LoVo (cell line): ENCODE results near the gene ASB2.

Experiments used
- DNase-seq: peaks from one replicate; pipeline ENCODE4 v3.0.0-alpha.2; 2016; ENCODE audit warnings: low spot score

ASB2 gene

DNA sequence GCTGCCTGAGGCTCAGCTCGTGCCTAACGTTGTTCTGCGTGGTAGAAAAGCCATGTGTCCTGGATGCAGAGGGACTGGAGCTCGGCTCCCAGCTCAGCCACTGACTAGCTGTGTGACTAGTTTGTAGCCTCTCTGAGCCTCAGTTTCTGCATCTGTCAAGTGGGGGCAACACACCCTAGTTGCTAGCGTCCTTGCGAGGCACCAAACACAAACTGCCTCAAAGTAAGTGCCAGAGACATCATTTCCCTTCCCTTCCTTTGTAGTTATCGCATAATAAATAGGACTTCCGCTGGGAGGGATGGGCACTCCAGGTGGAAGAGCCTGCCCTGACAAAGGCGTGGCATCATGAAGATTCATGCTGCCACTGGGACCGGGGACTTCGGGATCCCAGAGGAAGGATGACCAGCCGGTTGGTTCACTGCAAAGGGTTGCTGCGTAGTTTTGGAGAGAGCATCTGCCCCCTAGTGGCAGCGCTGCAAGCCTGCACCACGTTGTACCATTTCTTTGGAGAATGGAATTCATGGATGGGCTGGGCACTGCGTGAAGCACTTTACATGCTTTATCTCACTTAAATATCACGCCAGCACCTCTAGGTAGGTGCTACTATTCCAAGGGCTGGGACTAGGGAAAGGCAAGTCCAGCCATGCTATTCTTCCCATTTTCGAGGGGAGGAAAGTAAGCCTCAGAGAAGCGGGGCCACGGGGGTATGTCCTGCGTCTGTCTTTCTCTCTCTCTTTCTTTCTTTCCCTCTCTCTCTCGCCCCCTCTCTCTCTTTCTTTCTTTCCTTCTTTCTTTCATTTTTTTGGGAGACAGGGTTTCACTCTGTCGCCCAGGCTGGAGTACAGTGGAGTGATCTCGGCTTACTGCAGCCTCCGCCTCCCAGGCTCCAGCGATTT is 25.4 kb upstream of the ASB2 start:
- peak; percentile 73 for DNase-seq

DNA sequence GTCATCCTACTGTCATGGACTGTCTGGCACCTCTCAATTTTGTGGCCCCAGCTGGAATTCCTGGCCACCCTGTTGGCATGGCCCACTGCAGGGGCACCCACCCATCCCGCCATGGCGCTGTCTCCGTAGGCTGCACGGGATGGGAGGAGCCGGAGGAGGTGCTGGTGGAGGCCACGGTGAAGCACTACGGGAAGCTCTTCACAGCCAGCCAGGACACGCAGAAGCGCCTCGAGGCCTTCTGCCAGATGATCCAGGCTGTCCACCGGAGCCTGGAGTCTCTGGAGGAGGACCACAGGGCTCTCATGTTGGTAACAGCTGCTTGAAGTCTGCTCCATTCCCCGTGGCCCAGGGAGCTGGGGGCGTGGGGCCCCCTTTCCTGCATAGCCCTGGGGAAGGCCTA is 24.6 kb upstream of the ASB2 start:
- no peak for DNase-seq

DNA sequence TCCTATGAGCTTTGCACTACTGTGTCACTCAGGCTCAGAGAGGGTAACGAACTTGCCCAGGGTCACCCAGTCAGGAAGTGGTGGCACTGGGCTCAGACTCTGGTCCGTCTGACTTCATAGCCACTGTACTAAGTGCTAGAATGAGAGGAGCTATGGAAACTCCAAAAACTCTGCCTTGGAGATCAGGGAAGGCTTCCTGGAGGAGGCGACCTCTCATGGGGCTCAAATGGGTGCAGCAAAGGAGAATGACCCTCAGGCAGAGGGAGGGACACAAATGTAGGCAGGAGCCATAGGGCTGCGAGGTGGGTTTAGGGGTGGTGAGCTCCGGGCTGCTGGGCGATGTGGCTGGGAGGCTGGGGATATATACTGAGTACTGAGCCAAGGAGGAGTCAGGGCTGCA is 23.9 kb upstream of the ASB2 start:
- DNase-seq = no peak

DNA sequence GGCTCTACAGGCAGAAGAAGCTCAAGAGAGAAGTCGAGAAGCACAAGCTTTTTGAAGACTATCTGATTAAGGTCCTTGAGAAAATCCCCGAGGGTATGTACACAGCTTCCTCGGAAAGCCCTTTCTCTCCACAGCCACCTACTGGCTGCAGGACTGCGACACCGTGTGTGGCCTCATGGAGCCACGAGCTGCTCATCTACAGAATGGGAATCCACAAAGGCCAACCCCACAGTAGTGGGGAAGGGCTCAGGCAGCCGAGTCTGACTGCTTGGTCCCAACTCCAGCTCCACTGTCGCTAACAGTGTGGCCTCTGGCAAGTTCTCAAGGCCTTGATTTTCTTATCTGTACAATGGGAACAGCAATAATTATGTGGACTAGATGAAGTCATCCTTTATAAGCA is 23.2 kb upstream of the ASB2 start:
- DNase-seq = no peak

DNA sequence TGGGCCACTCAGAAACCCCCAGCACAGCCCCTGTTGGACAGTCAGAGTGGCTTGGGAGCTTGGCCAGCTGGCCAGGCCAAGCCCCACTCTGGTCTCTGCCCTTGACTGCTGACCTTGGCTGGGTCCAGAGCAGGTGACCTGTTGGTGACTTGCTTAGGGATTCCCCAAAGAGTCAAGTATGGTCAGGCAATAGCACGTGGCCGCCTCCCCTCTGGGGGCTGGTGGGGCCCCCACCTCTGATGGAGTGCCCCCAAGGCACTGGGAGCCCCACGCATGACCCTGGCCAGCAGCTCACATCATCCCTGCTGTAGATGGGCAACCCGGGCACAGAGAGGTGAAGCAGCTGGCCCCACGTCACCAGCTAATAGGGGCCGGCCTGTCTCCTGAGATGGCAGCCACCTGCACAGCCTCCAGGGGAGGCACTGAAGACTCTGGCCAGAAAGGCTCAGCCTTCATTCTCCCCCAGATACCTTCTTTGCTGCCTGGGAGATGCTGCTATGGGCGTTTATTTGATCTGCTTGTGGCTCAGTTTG is 22.6 kb upstream of the ASB2 start:
- no peak for DNase-seq

DNA sequence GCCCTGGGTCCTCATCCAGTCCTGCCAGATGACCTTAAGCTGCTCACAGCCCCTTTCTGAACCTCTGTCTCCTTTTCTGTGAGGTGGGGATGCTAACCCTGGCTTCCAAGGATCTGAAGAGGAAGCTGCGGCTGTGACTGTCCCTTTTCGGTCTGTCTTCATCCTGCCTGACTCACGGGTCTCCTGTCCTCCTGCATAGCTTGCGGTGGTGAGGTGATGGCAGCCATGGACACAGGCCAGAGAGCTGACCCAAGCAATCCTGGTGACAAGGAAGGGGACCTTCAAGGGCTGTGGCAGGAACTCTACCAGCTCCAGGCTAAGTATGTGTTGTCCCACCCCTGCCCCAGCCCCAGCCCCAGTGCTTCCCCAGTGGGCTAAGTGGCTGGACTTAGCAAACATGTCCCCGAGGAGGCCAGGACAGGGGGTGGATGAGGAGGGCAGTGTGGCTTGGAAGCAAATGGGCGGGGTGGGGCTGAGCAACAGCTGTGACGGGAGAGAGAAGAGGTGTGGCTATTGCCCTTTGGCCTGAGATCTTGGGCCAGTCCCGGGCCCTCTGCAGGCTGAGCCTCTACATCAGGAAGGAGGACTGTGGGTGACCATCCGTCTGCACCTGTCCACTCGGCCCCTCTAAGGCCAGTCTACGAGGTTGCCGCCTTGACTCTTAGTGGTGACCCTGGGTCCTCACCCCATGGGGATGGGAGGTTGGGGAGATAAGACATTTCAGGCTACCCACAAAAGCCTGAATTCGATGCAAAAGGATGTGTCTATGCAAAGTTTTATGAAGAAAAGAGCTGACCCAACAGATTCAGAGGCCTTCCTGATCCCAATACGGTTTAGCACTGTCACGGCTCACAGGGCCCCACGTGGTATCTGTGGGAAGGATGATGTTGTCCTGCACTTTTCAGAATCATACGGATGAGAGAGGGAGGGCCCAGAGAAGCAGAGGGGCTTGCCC is 21.8 kb upstream of the ASB2 start:
- DNase-seq = no peak

DNA sequence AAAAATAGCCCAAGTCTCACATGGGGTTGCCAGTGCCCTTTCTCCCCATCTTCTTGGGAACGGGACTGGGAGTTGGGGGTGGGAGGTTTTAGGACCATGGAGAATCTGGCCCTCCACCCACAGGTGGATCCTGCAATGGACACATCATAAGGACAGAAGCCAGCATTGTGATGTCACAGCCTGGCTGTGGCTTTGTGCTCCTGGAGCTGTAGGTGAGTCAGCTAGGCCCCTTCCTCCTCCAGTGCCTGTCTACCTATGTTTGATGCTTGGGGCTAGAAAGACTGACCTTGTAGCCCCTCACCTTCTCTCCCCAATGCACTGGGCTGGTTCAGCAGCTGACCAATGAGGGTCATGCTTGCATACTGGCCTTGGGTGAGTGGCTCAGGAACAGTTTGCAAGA is 20.7 kb upstream of the ASB2 start, which contains the start of gene CCDC197:
Gene CCDC197, plus strand, starts transcription at position 220 of the 400 bp plus-strand sequence. CDS start 831 bp downstream, outside the sequence.
- DNase-seq = no peak

DNA sequence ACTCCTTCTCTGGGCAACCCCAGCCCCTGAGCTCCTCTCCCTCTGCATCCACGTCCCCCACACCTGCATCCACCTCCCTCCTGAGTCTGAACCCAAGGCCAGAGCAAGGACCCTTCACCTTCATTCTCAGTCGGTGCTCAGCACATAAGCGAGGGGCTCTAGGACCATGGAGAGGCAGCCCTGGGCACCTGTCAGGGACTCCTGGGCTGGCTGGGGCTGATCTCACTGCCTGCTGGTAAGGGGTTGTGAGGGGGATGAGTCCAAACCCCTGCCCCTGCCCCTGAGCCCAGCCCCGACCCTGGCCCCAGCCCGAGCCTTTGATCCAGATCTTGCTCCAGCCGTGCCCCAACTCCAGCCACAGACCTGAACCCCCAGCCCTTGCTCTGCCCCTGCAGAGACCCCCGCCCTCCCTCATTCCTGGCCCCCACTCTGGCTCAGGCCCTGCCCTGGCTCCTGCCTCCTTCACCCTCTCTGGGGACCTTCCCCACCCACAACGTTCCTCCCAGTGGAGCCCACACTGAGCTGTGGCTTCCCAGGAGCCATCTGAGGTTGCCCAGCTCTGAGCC is 19.8 kb upstream of the ASB2 start:
- DNase-seq = no peak

DNA sequence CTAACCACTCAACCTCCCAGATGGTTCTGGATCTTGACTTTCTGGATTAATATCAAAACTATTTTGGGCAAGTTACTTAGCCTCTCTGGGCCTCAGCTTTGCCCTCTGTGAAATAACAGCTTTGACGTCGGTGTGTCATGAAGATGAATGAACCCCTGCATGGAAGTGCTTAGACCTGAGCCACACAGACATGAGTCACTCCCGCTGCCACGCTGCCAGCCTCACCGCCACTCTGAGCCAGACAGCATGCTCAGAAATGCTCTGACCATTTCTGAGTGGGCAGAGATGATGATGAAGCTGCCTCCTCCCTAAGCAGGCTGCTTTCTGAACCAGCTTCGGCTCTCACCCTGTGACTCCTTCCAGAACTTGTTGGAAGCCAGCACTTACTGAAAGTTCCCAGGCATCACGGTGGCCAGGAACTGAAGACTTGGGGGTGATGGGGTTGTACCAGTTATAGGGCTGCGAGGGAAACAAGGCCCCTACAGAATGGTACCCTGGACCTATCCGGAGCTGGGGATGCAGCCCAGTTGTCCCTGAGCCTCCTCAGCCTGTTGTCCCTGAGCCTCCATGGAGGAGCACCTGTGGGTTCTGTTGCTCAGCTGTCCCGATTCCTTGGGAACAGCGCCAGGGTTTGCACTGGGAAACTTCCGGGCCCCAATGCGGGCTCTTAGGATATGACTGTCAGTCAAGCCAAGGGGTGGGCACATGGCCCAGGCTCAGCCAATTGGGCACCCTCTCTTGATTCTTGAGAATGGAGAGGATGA is 18.7 kb upstream of the ASB2 start:
- no peak for DNase-seq

DNA sequence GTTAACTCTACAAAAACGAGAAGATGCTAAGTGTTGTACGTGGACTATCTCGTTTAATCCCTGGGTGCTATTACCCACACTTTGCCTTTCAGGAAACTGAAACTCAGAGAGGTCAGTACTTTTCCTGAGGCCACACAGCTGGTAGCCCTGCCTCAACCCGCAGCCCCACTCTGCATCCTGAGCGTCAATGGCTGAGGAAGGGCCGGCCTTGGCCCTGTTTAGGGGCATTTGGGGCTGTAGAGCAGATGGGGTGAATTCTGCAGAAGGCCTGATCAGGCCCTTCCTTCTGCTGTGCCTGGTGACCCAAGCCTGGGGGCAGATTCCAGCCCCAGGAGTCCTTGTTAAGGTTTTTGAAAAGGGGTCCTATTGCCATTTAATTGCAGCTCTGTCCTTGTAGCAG is 17.0 kb upstream of the ASB2 start:
- no peak for DNase-seq

DNA sequence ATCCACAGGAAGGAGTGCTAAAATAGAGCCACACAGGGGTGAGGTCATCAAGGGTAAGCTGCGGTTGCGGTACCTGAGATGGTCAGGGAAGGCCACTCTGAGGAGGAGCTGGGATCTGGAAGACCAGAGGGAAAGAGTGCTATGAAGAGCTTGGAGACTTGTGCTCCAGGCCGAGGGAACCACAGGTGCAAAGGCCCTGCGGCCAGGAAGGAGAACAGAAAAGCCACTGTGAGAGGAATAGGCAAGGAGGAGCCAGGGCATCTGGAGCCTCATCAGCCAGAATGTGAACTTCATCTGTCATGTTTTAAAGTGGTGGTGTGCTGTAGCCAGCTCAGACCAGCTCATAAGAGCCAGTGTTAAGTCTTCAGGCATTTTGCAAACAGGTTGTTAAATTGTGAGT is 15.3 kb upstream of the ASB2 start:
- DNase-seq = no peak

DNA sequence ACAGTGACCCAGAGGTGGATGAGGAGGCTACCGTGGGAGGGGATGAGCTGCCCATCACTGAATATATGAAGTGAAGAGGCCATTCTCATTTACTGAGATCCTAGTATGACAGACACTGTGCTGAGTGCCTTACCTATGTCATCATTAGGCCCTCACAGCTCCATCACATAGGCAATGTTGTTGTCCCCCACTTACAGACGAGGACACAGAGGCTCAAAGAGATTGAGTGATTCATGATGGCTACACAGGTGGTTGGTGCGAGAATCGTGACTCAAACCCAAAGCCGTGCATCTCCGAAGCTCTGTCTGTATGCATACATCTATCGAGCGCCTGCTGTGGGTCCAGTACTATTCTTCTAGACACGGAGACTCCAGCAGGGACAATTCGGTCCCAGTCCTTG is 14.8 kb upstream of the ASB2 start:
- DNase-seq = no peak

DNA sequence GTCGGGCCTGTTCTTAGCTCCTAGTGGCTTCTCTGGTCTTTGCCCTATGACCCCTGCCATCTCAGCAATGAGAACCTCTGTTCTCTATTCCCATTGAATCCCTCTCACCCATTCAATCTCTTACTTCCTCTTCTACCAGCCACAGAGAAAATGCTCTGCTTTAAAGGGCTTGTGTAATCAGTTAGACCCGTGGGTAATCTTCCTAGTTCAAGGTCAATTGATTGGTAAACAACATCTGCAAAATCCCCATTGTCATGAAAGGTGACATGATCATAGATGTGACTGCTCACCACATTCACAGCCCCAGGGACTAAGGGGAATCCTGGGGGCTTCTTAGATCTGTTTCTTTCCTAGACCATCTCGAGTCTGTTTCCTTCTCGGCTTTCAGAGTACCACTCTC is 13.6 kb upstream of the ASB2 start:
- DNase-seq = no peak

DNA sequence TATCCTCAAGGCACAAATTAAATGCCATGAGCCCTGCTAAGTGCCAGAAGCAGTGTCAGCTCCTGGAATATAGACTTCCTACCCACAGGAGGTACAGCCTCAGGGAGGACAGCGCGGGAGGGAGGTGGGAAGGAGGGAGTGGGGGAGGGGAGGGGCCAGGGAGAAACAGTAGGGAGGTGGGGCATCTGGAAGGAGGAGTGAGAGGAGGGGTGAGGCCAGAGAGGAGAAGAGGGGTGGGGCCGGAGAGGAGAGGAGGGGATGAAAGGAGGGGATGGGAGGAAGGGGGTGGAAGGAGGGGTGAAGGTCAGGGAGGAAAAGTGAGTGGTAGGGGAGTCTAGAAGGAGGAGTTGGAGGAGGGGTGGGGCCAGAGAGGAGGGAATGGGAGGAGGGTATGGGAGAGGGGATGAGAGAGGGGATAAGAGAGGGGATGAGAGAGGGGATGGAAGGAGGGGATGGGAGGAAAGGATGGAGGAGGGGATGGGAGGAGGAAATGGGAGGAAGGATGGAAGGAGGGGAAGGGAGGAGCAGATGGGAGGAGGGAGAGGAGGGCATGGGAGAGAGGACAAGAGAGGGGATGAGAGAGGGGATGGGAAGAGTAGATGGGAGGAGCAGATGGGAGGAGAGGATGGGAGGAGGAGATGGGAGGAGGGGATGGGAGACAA is 11.6 kb upstream of the ASB2 start:
- DNase-seq = no peak

DNA sequence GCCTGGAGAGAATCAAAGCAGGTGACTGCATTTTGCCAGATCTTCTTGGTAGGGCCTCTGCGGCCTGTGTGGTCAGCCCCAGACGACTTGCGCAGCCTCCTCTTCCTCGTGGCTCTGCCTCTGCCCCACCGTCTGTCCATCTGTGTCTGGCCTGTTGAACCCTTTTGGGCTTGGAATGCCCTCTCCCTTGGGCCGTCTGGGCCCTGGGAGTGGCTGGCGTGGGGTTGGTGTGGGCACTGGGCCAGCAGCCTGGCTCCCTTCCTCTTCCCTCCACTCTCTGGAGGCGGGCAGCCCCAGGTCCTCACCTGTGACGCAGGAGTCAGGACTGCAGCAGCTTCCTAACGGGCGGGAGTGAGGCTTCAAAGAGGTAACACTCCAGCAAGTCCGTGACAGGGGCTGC is 11.0 kb upstream of the ASB2 start:
- no peak for DNase-seq

DNA sequence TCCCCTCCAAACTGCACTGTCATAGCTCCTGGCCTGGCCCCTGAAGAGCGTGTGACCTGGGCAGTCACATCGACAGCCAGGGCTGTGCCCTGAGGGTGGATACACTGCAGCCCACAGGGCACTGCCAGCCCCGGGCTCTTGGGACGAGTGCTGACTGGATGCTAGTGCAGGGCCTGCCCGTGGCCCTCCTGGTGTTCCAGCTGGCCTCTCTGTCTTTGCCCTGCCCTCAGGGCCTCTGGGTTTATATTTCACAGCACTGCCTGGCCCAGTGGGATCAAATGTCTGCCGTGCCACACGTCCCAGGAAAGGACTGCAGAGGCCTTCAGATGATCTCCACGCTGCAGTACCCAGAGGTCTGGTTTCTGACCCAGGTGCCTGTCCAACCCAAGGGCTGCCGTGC is 10.6 kb upstream of the ASB2 start:
- DNase-seq = no peak

DNA sequence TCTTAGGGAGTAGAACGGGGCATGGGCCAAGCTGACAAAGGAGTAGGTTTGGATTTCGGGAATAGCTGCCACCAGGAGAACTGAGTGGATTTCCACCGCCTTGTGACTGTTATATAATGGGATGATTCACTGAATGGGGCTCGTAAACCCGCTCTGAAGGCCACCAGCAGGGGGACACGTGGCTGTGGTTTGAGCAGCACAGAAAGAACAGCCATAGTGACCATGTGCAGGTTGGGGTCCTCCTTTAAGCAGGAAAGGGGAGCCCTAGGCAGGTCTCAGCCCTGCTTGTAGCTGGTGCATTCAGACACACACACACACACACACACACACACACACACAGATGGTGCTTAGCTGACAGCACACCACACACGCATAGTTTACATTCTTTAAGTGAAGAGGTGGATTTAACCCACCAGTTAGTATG is 8.6 kb upstream of the ASB2 start:
- DNase-seq = peak; percentile 54

DNA sequence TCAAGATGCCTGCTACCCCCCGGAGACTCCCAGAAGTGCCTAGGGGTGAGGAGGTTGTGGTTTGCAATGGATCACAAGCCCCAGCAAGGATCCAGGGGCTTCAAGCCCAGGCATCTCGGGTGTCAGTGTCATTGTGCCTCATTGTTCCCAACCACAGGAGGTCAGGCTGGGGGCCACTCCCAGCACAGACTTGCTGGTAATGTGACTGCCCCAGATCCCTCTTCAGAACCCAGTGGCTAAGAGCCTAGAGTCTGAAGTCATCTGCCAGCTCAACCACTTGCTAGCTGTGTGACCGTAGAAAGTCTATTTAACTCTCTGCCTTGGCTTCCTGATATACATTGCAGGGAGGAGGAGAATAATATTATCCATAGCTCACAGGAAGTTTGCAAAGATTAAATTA is 7.7 kb upstream of the ASB2 start:
- no peak for DNase-seq

DNA sequence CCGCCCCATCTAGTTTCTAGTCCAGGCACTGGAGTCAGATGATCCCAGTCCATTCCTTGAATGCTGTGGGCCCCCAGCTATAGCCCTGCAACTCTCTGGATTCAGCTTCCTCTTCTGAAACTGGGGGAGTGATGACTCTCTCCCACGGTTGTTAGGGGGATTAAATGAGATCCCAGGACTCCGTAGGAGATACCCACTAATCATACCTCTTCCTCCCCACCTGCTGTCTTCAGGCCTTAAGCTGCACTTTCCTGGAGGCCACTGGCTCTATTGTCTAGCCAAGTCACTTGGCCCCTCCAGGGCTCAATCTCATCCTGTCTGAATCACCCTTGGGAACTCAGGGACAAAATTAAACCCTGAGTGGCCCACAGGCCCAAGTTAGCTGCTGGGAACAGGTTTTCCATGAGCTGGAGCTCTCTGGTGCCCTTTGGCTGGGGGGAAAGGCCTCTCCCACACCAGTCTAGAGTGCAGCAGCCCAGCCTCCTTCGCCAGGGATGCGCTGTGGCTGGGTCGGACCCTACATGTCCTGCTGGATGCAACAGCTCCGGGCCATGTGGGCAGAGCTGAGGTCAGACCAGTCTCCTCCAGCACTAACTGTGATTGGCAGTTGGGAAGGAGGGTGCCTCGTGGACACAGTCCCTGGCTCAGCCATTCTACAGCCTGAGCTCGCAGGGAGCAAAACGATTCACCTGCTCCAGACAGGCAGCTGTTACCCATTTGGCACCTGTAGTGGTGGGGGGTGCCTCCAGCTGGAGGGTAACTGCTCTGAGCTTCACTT is 6.0 kb upstream of the ASB2 start:
- DNase-seq = no peak
